ENCODE data around the gene ARHGDIA.
"Not testable (repeated sequence)": the region's sequence is repeated elsewhere in the genome, so short reads cannot be mapped to it uniquely, and the experiment has no call there.

The ARHGDIA gene

DNA sequence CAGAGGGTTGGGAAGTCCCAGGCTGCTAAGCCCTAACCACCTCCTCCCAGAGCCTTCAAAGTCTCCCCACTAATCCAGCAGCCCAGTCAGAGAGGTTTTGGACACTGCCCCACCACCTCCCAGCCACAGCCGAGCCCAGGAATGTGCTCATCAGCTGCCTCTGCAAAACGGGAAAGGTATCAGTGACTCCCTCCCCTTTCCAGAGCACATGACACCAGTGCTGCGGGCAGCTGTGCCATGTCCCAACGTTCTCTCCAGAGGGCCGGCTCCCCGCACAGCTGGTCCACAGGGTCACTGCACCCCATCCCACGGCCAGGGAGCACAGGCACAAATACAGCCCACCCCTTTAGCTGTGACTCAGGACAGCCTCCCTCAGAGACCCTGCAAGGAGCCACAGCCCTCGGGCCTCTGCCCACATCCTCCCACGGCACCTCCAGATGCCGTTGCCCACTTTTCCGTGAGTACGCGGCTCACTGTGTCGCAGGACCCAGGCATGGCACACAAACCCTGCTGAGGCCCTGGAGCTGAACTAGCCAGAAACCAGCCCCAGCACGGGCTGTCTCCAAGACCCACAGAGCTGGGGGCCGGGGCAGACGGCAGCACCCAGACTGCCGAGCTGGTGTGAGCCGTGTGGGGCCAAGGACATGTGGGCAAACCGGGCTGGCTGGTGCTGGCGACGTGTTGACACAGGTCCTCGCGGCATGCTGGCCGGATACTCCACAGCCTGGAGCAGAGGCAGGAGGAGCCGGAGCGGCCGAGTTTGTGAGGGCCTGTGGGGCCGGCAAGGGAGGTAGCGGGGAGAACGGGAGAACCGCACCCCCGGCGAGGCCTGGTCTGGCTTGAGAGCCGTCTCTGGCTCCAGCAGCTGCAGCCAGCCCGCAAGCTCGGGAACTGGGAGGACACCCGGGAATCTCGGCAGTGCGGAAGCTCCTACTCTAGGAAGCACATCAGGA is 30.0 kb downstream of the ARHGDIA start:
- DNase-seq: no peak

DNA sequence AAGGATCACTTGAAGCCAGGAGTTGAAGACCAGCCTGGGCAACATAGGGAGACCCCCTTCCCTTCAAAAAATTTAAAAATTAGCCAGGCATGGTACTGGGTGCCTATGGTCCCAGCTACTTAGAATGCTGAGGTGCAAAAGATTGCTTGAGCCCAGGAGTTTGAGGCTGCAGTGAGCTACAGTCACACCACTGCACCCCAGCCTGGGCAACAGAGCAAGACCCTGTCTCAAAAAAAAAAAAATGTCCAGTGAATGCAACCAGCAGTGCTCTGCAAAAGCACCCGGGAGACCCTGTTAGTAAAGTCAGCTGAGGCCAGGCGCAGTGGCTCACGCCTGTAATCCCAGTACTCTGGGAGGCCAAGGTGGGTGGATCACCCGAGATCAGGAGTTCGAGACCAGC is 31.1 kb downstream of the ARHGDIA start:
- DNase-seq: not testable (repeated sequence)

DNA sequence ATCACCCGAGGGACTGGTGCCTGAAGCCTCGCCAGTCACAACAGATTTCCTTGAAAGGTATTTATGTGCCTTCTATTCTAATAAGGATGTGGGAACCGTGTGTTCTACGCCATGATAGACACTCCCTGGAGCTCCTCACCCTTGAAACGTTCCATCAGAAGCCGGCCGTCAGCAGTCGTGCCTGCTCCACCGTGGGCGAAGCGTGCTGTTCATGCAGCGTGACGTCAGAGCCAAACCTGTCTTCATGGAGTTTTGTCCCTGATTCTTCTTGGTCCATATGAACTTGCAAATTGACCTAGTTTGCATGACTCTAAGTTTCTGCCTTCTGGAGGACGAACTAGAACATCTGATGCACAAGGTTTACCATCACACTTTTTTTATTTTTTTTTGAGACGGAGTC is 31.8 kb downstream of the ARHGDIA start:
- DNase-seq: no peak

DNA sequence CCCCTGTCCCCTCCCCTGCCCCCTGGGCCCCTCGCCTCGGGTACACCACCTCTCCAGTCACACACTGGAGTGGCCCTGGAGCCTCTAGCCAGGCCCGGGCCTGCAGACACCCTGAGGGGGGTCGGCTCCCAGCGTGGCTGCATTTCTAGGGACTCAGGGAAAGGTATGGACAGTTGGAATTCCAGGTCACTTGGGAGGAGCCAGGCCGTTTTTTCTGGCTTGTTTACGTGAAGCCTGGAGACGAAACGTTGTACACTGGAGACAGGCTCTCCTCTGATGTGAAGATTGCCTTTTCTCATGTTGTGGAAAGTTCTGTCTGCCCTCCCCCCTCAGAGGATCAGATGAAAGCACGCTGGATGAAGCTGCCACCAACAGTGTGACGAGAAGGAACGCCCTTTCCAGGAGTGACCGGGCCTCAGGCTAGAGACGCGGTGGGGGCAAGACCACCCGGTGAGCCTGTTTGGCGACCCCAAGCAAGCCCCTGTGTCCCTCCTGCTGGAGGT is 32.3 kb downstream of the ARHGDIA start:
- no peak for DNase-seq

DNA sequence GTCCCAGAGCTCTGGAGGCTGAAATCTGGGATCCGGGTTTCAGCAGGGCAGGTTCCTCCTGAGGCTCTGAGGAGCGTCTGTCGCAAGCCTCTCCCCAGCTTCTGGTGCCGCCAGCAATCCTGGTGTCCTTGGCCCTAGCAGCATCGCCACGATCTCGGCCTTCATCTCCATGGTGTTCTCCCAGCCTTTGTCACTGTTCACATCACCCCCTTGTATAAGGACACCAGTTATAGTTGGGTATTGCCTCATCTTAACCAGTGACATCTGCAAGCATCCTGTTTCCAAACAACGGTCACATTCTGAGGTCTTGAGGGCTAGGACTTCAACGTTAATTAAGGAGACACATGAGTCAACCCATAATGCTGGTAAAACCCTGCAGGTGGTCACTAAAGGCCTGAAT is 33.5 kb downstream of the ARHGDIA start:
- DNase-seq: peak; percentile 10

DNA sequence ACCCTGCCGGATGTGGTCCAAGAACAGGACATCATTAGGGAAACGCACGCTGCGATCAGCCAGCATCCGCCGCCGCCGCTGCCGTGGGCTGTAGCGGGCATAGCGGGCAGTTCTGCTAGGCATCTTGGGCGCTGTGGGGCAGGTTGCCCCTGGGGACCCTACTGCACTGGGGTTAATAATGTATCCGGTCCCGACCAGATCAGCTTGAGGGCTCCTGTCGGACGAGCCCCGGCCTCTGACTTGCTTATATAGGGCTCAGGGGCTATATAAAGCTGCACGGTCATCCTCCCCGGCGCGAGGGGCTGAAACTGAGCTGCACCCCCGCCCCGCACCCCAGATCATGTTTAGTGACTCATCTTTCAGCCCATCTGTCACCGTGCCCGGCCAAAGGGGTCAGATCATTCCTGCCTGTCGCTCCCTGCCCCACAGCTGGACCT is 36.3 kb downstream of the ARHGDIA start, which contains the start of gene PPP1R27:
PPP1R27 (minus strand) TSS at position 220 of the 437 bp plus-strand sequence; CDS start at position 123, 97 bp downstream.
- no peak for DNase-seq

DNA sequence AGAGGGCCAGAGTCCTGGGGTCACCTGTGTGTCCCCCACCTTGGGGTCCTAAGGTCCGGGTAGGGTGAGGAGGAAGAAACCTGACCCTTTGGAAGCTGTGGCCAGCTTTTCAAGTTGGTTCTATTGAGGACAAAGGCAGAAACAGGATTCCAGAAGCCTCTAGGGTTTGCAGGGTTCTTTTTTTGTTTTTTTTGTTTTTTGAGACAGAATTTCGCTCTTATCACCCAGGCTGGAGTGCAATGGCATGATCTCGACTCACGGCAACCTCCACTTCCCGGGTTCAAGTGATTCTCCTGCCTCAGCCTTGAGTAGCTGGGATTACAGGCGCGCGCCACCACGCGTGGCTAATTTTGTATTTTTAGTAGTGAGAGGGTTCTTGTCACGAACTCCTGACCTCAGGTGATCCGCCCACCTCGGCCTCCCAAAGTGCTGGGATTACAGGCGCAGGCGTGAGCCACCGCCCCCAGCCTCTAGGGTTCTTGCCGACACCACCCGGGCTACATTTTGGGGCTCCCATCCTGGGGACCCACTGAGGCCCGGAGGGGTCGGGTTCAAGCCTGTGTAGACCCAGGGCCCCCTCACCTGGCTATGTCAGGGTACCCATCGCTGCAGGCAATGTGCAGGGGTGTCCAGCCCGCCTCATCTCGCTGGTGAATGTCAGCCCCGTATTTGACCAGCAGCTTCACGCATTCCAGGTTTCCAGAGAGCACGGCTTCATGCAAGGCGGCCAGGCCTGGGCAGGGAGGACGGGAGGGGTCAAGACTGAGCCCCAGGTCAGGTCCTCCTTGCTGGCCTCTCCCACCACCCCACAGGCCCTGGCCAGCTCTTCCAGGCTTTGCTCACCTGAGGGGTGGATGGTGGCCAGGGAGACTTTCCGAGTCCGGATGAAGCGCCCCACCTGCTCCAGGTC is 37.0 kb downstream of the ARHGDIA start:
- no peak for DNase-seq

DNA sequence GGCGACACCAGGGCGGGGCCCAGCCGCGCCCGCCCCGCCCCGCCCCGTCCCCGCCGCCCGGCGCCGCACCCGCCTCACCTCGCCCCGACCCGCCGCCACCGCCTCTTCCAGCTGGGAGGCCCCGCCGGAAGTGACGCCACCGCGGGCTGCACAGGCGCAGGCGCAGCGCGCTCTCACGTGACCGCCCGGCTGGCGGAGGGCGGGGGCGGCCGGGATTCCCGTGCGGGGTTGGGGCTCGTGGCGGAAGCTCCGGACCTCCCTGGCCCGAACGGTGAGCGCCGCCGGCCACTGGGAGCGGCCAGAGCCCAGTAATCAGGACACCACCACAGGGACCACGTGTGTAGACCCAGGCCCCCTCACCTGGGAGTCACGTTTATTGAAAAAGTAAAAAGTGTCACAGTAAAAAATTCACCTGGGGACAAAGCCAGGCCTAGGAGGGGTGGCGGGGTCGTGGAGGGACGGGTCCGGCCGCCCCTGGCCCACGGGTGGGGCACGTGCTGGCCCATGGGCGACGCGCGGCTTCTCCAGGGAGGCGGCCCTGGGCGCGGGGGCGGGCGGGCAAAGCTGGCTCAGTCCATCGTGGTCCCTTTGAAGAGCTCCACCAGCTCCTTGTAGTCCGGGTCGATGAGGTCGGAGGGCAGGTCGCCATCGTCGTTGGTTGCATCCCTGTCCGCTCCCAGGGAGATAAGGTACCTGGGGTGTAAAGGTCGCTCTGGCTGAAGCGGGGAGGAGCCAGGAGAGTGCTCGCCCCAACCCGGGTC is 37.8 kb downstream of the ARHGDIA start, which contains the start of gene MCRIP1:
MCRIP1 (minus strand) TSS at position 132 of the 761 bp plus-strand sequence. CDS start 8,785 bp downstream, outside the sequence.
- peak; percentile 96 for DNase-seq

DNA sequence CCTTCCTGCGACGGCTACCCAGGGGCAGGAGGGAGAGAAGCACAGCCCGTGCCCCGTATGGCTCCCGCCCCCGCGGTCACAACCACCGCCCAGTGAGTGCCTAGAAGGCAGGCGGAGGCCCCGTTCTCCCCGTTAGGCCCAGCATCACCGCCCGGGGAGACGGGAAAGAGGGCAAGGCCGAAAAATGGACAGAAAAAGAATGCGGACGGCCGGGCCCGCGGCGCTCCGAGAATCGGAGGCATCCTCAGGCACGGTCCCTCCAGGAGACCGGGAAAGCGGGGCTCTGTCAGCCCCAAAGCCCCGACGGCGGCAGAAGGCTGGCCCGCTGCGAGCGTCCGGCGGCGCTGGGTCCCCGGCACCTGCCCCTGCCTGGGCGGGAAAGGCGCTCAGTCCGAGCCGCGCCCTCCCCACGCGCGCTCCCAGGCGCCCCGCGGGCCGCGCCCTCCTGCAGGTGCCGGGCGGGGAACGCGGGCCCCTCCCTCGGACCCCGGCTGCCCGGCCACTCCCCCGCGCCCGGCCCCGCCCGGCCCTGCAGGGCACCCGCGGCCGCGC is 38.5 kb downstream of the ARHGDIA start:
- DNase-seq: peak; percentile 73

DNA sequence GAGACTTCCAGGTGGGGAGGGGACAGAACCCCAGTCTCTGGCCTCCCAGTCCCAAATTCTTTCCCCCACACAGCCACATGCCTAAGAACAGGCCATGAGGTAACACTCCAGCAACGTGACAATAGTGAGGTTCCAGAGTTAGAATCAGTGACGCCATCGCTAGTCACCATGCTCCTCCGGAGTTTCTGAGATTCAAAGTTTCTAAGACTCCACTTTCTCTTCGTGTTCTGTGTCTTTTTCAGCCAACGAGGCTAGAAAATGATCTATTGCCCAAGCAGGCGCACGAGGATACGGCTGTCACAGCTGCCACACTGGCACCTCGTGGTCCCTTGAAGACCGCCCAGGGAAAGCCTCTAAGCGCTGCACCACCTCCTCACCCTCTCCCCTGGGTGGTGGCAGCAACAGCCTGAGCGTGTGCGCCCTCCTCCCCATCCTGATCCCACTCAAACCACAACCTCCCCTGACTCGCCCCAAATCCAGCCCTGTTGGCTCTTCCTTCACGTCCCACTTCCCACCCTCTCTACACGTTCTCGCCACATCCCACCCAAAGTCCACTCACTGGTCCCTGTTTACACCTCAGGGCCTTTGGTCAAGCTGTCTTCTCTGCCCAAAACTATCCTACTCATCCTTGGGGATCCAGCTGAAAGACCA is 39.1 kb downstream of the ARHGDIA start:
- peak; percentile 59 for DNase-seq

DNA sequence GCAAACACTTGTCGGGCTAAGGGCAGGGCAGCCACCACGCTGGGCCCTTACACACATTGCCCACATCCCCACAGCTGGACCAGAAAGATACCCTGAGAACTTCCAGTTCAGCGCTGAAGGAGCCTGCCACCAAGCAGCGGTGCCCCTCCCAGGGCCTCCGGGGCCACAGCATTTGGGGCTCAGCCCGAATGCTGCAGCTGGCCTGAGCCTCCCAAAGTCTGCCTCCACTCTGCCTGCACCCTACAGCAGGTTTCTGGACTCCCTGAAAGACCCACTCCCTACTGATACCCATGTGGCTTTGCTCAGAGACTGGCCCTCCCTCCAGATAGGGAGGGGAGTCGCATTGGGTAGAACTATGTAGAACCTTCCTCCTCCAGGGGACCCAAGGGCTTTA is 39.6 kb downstream of the ARHGDIA start:
- no peak for DNase-seq

DNA sequence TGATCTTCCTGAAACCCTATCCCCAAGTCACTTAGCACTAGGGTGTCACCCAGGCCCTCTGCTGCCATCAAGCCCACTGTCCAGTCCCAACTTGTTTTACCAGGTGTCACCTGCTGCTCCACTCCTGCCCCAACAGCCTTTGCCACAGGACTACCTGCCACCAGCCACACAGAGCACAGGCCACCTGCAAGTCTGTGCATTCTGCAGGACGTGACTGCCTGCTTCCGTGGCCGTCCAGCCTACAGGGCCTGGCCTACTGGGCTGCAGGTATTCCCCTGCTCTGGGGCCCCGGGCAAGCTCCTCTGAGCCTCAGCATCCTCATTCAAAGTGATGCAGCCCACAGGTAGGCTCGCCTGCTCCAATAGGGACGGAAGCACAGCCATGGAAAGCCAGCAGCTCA is 41.3 kb downstream of the ARHGDIA start:
- DNase-seq: no peak

DNA sequence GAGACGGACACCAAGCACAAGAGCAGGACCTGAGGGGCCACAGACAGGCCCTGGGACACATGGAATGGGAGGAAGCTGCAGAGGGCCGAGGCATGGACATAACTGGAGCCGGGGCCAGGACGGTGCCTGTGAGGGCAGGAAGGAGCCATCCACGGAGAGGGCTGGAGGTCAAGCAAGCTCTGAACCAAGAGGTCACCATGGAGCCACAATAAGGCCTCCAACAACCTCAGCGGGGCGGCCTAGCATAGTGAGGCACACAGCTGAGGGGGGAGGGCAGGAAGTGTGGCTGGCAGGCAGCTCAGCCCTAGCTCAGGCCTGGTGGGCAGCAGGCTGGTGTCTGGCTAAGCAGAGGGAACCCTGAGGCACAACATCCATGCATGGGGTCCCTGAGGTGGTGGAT is 42.5 kb downstream of the ARHGDIA start:
- no peak for DNase-seq

DNA sequence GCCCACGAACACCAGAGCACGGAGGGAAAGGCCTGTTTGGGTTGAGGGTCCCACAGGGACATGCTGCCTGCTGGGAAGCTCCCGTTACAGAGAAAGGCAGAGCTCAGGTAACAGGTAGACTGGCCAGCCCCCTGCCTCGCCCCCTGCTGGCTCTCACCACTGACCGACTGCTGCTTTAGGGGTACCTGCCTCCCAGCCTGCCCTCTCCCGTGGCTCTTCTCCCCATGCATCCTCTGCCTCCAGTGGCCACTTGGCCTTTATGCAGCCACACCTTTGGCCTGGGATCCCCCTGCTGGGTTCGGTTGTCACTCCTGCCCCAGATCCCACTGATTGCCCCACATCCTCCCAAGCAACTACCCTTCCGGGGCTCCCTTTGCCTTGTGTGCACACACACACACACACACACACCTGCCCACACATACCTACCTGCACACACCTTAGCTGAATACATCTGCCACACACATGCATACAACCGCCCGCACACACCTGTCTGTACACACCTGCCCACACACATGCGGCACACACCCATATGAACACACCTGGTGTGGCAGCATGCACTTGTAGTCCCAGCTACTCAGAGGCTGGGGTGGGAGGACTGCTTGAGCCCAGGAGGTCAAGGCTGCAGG is 45.2 kb downstream of the ARHGDIA start:
- DNase-seq: no peak

DNA sequence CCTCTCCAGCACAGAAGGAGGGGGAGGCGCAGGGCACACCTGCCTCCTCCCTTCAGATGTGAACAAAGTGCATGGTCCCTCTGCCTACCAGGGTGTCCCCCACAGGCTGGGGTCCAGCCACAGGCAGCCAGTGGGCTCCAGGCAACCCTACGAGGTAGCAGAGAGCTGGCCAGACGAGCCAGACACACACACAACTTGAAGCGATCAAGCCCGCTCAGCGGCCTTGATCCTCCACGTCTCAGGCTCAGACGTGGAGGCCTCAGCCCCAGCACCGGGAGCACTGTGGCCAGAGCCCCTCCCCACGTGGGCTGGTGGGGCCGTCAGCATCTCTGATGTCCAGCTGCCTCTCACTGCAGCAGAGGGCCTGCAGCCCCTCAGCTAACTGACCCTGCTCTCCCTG is 46.5 kb downstream of the ARHGDIA start:
- no peak for DNase-seq

DNA sequence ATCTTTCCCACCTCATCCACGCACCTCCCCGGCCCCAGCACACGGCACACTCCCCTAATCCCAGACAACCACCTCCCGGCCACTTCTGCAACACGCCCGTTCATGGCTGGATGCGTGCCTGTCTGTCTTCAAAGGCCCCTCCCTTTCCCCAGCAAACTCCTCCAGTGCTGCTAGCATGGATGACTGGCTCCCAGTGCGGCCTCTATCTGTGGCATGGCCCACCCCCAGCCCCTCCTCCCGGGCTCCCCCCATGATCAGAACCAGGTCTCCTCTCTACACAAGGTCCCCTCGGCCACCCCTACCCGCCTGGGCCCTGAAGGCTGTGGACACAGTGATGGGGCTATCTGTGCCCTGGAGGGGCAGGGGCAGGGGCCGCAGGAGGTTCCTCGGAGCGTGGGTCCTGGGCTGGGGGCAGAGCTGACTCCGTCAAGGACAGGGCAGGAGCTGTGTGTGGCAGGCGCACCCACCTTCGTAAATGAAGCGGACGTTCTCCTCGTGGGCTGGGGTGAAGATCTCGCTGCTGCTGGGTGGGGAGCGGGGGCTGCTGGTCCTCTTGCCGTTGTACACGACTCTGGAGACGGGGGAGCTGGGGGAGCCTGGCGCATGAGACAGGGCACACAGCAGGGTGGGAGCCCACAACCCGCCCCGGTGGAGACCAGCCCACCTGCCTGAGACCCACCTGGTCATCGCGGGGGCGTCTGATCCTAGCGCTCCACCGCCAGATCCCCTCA is 47.2 kb downstream of the ARHGDIA start:
- no peak for DNase-seq

DNA sequence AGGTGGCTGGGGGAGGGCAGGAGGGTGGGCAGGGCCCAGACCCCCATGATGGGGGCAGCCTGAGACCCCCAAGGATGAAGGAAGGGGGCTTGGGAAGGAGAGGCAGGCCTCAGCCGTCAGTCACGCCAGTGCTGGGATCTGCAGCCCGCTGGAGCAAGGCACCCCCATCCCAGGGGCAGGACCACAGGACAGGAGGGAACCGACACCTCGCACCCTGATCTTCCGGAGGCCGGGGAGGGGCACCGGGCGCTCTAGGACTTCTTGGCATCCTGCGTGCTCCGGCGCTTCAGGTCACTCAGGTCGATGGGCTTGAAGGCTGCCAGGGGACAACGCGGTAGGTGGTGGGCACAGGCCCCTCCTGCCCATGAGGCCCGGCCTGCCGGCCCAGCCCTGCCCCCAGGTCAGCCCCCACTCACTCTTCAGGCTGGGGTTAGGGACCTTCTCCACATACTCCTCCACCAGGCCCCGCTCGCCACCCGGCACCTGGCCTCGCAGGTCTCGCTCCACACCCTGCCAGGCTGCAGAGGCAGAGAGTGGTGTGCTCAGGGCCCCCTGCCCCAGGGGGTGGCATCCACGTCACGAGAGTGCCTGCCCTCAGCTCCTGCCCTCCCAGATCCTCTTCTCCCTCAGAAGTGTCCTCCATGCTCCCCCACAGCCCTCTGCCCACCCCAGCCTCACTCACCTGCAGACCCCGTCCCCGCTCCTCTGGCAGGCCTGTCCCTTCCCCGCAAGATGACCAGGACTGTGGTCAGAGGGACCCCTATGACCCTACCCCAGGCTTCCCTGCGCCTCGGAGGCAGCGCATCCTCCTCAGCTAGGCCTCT is 47.9 kb downstream of the ARHGDIA start:
- DNase-seq: no peak

DNA sequence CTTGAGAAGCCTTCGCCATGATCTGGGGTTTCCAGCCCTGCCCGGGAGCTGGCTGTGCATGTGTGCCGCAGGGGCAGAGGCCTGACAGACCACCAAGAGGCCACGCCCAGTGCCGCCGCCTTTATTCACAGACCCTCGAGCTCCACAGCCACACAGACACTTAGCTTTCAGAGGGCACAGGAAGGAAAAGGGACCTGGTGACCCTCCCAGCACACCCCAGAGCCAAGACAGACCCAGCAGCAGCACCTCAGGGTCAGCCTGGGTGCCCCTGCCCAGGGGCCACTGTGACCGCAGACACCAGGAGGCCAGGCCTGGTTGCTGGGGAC is 48.9 kb downstream of the ARHGDIA start:
- no peak for DNase-seq

DNA sequence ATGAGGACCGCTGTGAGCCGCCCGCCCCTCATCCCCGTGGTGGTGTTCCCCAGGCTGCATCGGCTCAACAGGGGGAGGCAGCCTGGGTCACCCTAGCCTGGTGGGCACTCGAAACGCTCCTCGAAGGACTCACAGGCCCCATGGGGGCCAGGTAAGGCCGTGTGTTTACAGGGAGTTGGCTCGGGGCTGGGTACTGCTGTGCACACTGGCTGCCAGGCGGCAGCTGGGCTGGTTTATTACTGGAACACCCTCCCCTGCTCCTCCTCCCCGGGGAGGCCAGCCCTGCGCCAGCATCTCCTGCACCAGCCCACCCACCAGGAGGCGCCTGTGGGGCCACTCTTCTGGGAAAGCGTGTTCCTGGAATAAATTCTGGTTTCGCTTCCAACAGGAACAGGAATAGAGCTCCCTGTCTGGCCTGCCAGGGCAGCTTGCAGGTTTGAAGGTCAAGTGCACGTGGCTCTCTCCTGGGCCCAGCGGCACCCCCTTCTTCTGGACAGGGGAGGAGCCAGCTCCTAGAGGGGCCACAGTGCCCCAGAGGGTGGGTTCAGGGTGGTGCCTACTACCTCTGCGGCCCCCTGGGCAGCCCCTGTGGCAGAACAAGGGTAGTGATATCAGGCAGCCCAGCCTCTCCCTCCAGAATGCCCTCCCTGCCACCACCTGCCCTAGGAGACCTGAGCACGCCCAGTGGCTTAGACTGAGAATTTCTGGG is 49.4 kb downstream of the ARHGDIA start:
- peak; percentile 95 for DNase-seq
